Stomach (tissue), 19 donors: Measurements from ENCODE around the gene ZCCHC9. TPM values are rescaled to one million over a fixed set of nuclear protein-coding genes. Genes with fewer than 3 reads are reported as not detected.

ENCODE experiments used
- DNase-seq, 2 donors: peaks; one replicate each; pipeline versions ENCODE4 v3.0.0 to v3.0.0-alpha.2; 2013 to 2019
- H3K27ac ChIP-seq, 5 donors: fragments of 200-600 bp in 4 of 5; sonication (generic) in 4 of 5; one replicate each; pipeline ENCODE4 v1.5.1; 2013 to 2019; ENCODE audit warnings: mild to moderate bottlenecking in 1 of 5, moderate library complexity in 1 of 5
- H3K27me3 ChIP-seq, 3 donors: fragments of 200-600 bp; sonication (generic); one replicate each; pipeline ENCODE4 v1.5.1; 2017 to 2019; ENCODE audit warnings: mixed run types in 1 of 3
- H3K36me3 ChIP-seq, 4 donors: fragments of 200-600 bp; sonication (generic); 1 replicate in 3 of 4; 2 replicates in 1 of 4; pipeline ENCODE4 v1.5.1; 2016 to 2019
- H3K4me1 ChIP-seq, 4 donors: fragments of 200-600 bp; sonication (generic); one replicate each; pipeline ENCODE4 v1.5.1; 2016 to 2019
- H3K4me3 ChIP-seq, 4 donors: fragments of 200-600 bp; sonication (generic) in 3 of 4; one replicate each; pipeline ENCODE4 v1.5.1; 2016 to 2019; ENCODE audit warnings: mild to moderate bottlenecking in 1 of 4
- H3K9me3 ChIP-seq, 4 donors: fragments of 200-600 bp; sonication (generic); one replicate each; pipeline ENCODE4 v1.5.1; 2016 to 2019
- CTCF ChIP-seq, 7 experiments: fragments of 450-650 bp in 4 of 7; fragments of 200-600 bp in 3 of 7; sonication (generic) in 3 of 7; IDR thresholded peaks; one replicate each; pipeline ENCODE4 v1.5.1; 2016 to 2019; ENCODE audit warnings: antibody characterized with exemption in 7 of 7, control low read depth in 2 of 7, mild to moderate bottlenecking in 1 of 7
- EP300 ChIP-seq: sonication (generic); formaldehyde crosslinking; IDR thresholded peaks from one replicate; pipeline ENCODE4 v1.6.1; 2017; ENCODE audit warnings: antibody characterized with exemption
- POLR2A ChIP-seq, 4 donors: fragments of 450-650 bp; IDR thresholded peaks; one replicate each; pipeline ENCODE4 v1.6.1; 2016; ENCODE audit warnings: antibody characterized with exemption in 4 of 4, control low read depth in 2 of 4, mild to moderate bottlenecking in 1 of 4, moderate library complexity in 1 of 4
- POLR2AphosphoS5 ChIP-seq, 3 donors: sonication (generic); formaldehyde crosslinking; IDR thresholded peaks; one replicate each; pipeline ENCODE4 v1.6.1; 2016; ENCODE audit warnings: antibody characterized with exemption in 3 of 3
- WGBS, 5 donors: extraction: QIAGEN DNeasy Blood & Tissue Kit in 3 of 5; methylation state at CpG; one replicate each; pipeline versions ENCODE4 v1.1.5 to v1.1.7; 2013 to 2018; 5-methylcytosine and 5-hydroxymethylcytosine counted together
- intact Hi-C: fragments of 100-400 bp; cut with DNase I; formaldehyde crosslinking; loops from one replicate; pipeline ENCODE4 v1.15.1; 2023; ENCODE audit warnings: low total_unique reads
- long read RNA-seq, 10 donors: transcript quantifications; one replicate each; lab custom pipeline, GENCODE V29; 2026
- polyA plus RNA-seq, 3 donors: library from polyadenylated mRNA; stranded (reverse); fragments of 200-250 nt; gene quantifications; one replicate each; pipeline ENCODE4 v1.2.3, GENCODE V29; 2013
- total RNA-seq, 5 donors: library from RNA; depleted of rRNA; stranded (reverse); fragments of >200 nt; gene quantifications; one replicate each; pipeline versions ENCODE4 v1.1.0 to v1.2.3, GENCODE V29; 2014 to 2016
- donor health status: healthy with polysubstance abuse.
- donor health status: Bipolar disorder and iron deficiency.
- donor health status: healthy.

Gene ZCCHC9
- total RNA-seq (10 to 100 TPM; 20.5 to 55.4 (median 32.3) TPM), polyA plus RNA-seq (10 to 100 TPM; 22.8 to 36.2 (median 27.3) TPM)
- long read RNA-seq, donor 1, full-length matches to known transcripts, result 5 of 5 reads
- long read RNA-seq, donor 1, partial matches to known transcripts, result 0 of 5 reads
- long read RNA-seq, donor 1, other reads (novel, unspliced or antisense), result 0 of 5 reads
- long read RNA-seq, donor 2, partial matches to known transcripts, result 0 of 8 reads
- long read RNA-seq, donor 2, other reads (novel, unspliced or antisense), result 0 of 8 reads
- long read RNA-seq, donor 3, partial matches to known transcripts, result 0 of 2 reads
- long read RNA-seq, donor 3, other reads (novel, unspliced or antisense), result 0 of 2 reads
- long read RNA-seq, donor 4, result 0 reads
- long read RNA-seq, donor 5, full-length matches to known transcripts, result 8 of 8 reads
- long read RNA-seq, donor 5, partial matches to known transcripts, result 0 of 8 reads
- long read RNA-seq, donor 5, other reads (novel, unspliced or antisense), result 0 of 8 reads
- long read RNA-seq, donor 6, full-length matches to known transcripts, result 8 of 8 reads
- long read RNA-seq, donor 6, partial matches to known transcripts, result 0 of 8 reads
- long read RNA-seq, donor 6, other reads (novel, unspliced or antisense), result 0 of 8 reads
- long read RNA-seq, donor 7, full-length matches to known transcripts, result 9 of 17 reads
- long read RNA-seq, donor 7, partial matches to known transcripts, result 8 of 17 reads
- long read RNA-seq, donor 7, other reads (novel, unspliced or antisense), result 0 of 17 reads
- long read RNA-seq, donor 8, full-length matches to known transcripts, result 13 of 33 reads
- long read RNA-seq, donor 8, partial matches to known transcripts, result 20 of 33 reads
- long read RNA-seq, donor 8, other reads (novel, unspliced or antisense), result 0 of 33 reads
- long read RNA-seq, donor 9, full-length matches to known transcripts, result 7 of 29 reads
- long read RNA-seq, donor 9, partial matches to known transcripts, result 22 of 29 reads
- long read RNA-seq, donor 9, other reads (novel, unspliced or antisense), result 0 of 29 reads
- long read RNA-seq, donor 10, full-length matches to known transcripts, result 4 of 10 reads
- long read RNA-seq, donor 10, partial matches to known transcripts, result 6 of 10 reads
- long read RNA-seq, donor 10, other reads (novel, unspliced or antisense), result 0 of 10 reads

- TF ChIP-seq EP300 (no peak), POLR2AphosphoS5 (IDR thresholded peaks at IDR 0.05) (peak; percentile 91 to 97 (median 93)), POLR2A (IDR thresholded peaks at IDR 0.05) (peak in 2 of 4 donors; percentile 62 to 77), CTCF (IDR thresholded peaks at IDR 0.05) (peak in 1 of 7 experiments; percentile 27)
- Histone ChIP-seq H3K9me3 (no peaks in the 10 kb centered on the region), H3K4me3 (peak within 1 kb of the TSS; percentile 59 to 91 (median 86)), H3K4me1 (peaks cover 19 to 67% (median 44%) of the 10 kb centered on the region in 4 donors), H3K27ac (peak within 1 kb of the TSS; percentile 88 to 94 (median 93)), H3K27me3 (no peaks in the 10 kb centered on the region), H3K36me3 (peaks cover 0 to 14% (median 11%) of the 10 kb centered on the region in 4 donors)
- intact Hi-C loops, result no loop called here
- WGBS, 5 donors, result 0 to 1% (median 0%) methylated on average over 37 to 54 of the region's 54 CpGs
- peak; percentile 94 to 99 for DNase-seq
These were observed at the start of gene ZCCHC9 for GRCh38 chr5:81301271-81302015. Gene ZCCHC9 (plus strand): TSS chr5:81301587. CDS start chr5:81304758, 3,171 bp downstream.

- 71 to 93% (median 76%) methylated on average over 5 of the region's 5 CpGs for WGBS, 5 donors
- H3K27ac ChIP-seq, result no peak overlapping the region
- H3K36me3 ChIP-seq, result peaks cover 0 to 47% (median 36%) of the 10 kb centered on the region in 4 donors
- intact Hi-C loops, result no loop called here
- no peaks in the 10 kb centered on the region for H3K9me3 ChIP-seq
- no peaks in the 10 kb centered on the region for H3K27me3 ChIP-seq
- H3K4me1 ChIP-seq, result peaks cover 0 to 24% (median 16%) of the 10 kb centered on the region in 4 donors
- H3K4me3 ChIP-seq, result no peak overlapping the region
- TF ChIP-seq POLR2A (IDR thresholded peaks at IDR 0.05), result no peak
- no peak for TF ChIP-seq CTCF (IDR thresholded peaks at IDR 0.05)
- no peak for TF ChIP-seq POLR2AphosphoS5 (IDR thresholded peaks at IDR 0.05)
- no peak for TF ChIP-seq EP300
- no peak for DNase-seq
These were observed 49.5 kb upstream of the ZCCHC9 start for GRCh38 chr5:81251922-81252321.

- Histone ChIP-seq H3K36me3 (peaks cover 0 to 47% (median 36%) of the 10 kb centered on the region in 4 donors), H3K4me1 (peaks cover 0 to 14% (median 6%) of the 10 kb centered on the region in 4 donors), H3K9me3 (no peaks in the 10 kb centered on the region), H3K27me3 (no peaks in the 10 kb centered on the region), H3K27ac (no peak overlapping the region), H3K4me3 (no peak overlapping the region)
- TF ChIP-seq POLR2AphosphoS5 (IDR thresholded peaks at IDR 0.05) (no peak), CTCF (IDR thresholded peaks at IDR 0.05) (no peak), POLR2A (IDR thresholded peaks at IDR 0.05) (no peak), EP300 (no peak)
- no peak for DNase-seq
- intact Hi-C loops, result no loop called here
- WGBS, 5 donors, result 80 to 100% (median 93%) methylated on average over 1 of the region's 1 CpG
These were observed 48.5 kb upstream of the ZCCHC9 start for GRCh38 chr5:81252904-81253303.
